ENCODE results near the gene REEP1.
"Not testable (repeated sequence)": the region's sequence is repeated elsewhere in the genome, so short reads cannot be mapped to it uniquely, and the experiment has no call there.

REEP1 gene

DNA sequence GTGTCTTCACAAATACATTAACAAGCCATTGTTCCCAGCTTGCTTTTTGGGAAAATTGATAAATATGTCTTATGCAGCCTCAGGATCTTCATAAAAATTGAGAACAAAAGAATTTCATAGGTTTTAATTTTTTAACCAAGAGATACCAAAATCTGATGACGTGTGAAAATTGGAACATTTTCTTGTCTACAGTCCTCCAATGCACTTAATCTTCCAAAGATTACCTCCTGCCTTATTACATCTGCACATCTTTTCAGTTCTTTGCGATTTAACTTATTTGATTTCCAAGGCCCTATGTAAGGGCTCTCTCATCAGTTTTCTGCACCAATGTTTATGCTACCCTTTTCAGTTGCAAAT is 135.1 kb downstream of the REEP1 start:
- DNase-seq (ENCODE audit: low read depth in 1 of 2, low spot score in 1 of 2), result no peak

- DNase-seq (ENCODE audit: low read depth in 1 of 2, low spot score in 1 of 2), result no peak
These were observed 135.6 kb downstream of the REEP1 start for GRCh38 chr2:86201671-86202335.

DNA sequence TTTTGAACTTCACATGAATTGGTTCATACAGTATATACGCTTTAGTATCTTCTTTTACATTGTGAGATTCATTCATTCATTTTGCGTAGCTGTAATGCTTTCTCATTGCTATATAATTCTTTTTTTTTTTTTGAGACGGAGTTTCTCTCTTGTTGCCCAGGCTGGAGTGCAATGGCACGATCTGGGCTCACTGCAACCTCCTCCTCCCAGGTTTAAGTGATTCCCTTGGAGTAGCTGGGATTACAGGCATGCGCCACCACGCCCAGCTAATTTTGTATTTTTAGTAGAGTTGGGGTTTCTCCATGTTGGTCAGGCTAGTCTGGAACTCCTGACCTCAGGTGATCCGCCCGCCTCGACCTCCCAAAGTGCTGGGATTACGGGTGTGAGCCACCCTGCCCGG is 136.9 kb downstream of the REEP1 start:
- not testable (repeated sequence) for DNase-seq (ENCODE audit: low read depth in 1 of 2, low spot score in 1 of 2)

DNA sequence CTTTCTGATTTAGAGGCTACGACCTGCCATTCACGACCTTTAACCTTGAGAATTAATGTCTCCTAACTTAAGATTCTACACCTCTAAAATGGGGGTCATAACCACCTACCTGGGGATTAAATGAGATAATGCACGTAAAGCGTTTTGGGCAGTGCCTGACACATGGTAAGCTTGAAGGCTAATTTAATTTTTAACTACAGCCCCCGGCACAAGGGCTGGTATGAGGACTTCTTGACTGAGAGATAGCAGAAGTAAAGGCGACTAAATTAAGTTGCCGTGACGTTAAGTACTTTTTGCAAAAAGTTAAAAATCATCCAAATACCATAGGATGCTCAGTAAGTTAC is 137.6 kb downstream of the REEP1 start:
- DNase-seq (ENCODE audit: low read depth in 1 of 2, low spot score in 1 of 2), result no peak

DNA sequence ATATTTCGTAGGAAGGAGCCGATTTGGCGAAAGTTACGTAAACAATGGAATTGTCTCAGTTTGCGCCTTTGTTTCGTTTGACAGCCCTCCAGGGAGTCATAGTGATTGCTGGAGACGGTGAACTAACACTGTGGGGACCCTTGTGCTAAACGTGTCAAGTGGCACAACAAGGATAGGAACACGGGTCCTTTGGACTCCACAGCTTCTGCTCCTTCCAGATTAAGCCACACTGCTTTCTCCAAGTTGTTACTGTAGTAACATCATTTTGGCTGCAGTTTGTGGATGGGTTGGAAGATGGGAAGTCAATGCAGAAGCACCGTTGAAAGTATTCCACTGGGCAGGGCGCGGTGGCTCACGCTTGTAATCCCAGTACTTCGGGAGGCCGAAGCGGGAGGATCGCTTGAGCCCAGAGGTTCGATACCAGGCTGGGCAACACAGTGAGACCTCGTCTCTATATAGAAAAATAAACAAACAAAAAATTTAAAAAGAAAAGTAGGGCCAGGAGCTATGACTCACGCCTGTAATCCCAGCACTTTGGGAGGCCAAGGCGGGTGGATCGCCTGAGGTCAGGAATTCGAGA is 141.5 kb downstream of the REEP1 start:
- no peak for DNase-seq (ENCODE audit: low read depth in 1 of 2, low spot score in 1 of 2)

- DNase-seq (ENCODE audit: low read depth in 1 of 2, low spot score in 1 of 2), result peak; percentile 81 to 96
These were observed 142.2 kb downstream of the REEP1 start, which contains the start of gene IMMT for GRCh38 chr2:86195055-86195807. Gene IMMT (minus strand): TSS chr2:86195462. CDS start chr2:86195382, 80 bp downstream.

- DNase-seq (ENCODE audit: low read depth in 1 of 2, low spot score in 1 of 2), result no peak
These were observed 142.7 kb downstream of the REEP1 start for GRCh38 chr2:86194751-86195054.

- no peak for DNase-seq (ENCODE audit: low read depth in 1 of 2, low spot score in 1 of 2)
These were observed 143.4 kb downstream of the REEP1 start for GRCh38 chr2:86193901-86194567.

DNA sequence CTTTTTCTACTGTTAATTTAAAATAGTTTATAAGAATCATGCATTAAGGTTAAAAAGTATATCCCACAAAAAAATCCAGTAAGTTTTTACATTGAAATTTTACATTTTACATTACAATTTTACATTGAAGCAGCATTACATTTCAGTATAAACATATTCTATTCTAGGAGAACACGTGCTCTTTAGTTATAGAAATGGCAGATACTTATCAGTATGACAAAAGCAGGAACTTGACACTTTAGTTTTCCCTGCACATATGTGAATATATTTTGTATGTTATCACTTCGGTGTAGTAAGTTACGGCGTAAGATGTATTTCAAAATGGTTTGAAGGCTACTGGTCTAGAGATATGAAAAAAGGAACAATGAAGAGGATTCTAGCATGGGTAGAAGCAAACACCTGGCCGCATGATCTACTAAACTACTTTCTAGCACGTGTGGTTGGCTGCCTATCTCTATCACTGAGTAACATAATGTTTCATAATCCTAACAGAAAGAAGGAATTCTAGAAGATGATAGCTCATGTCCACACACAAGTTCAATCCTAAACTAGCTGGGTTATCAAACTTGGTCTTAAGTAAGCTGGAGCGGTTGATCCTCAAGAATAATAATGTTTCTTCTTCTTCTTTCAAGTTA is 147.5 kb downstream of the REEP1 start:
- DNase-seq (ENCODE audit: low read depth in 1 of 2, low spot score in 1 of 2), result no peak

GRCh38 chr2:86186431-86186830 is 151.0 kb downstream of the REEP1 start:
- no peak for DNase-seq (ENCODE audit: low read depth in 1 of 2, low spot score in 1 of 2)

DNA sequence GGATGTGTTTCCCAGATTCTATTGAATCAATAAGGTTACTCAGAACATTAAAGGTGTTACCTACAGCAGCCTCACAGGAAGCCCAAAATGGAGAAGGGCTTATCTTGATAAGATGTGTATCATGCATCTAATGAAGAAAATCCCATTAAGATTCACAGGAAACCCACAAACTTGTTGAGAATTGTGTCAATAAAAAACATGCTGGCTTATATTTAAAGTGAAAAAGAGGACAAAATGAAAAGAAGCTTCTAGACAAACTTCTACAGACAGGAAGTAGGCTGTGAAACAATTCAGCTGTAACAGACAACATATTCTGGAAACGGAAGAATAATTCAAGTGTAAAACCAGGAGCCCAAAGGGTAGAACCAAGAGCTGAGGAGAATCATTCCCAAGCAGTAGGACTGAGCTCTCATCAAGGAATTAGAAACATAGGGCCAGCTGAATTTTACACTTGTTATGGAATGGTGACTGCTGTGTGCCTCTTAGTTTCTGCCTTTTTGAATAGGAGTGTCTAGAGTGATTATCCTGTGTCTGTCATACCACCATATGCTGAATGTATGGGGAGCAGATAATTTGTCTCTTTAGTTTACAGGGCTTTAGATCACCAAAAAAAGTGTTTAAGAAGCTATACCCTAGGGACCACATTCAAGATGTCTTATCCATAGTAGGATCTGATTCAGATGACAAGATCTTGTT is 151.8 kb downstream of the REEP1 start:
- DNase-seq (ENCODE audit: low read depth in 1 of 2, low spot score in 1 of 2), result no peak

- DNase-seq (ENCODE audit: low read depth in 1 of 2, low spot score in 1 of 2), result no peak
These were observed 160.8 kb downstream of the REEP1 start for GRCh38 chr2:86176597-86176996.

DNA sequence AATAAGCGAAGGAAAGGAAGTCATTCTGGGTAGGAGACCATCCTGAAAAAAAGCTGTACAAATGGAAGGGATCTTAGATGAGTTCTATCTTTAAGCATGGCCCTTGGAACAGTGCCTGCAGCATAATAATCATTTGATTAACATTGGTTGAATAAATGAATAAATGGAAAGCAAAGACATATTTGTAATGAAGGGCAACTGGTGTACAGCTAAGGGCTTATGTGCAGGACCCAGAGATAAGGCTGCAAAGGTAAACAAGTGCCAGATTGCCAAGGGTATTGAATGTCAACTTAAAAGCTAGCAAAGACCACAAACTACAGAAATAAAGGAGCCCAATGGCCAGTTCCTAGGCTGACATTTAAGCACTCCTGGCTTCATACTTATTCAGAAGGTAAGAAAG is 161.6 kb downstream of the REEP1 start:
- no peak for DNase-seq (ENCODE audit: low read depth in 1 of 2, low spot score in 1 of 2)

- DNase-seq (ENCODE audit: low read depth in 1 of 2, low spot score in 1 of 2), result no peak
These were observed 163.0 kb downstream of the REEP1 start for GRCh38 chr2:86174445-86174844.

GRCh38 chr2:86172610-86173009 is 164.8 kb downstream of the REEP1 start:
- no peak for DNase-seq (ENCODE audit: low read depth in 1 of 2, low spot score in 1 of 2)

GRCh38 chr2:86171295-86171694 is 166.1 kb downstream of the REEP1 start:
- no peak for DNase-seq (ENCODE audit: low read depth in 1 of 2, low spot score in 1 of 2)

- no peak for DNase-seq (ENCODE audit: low read depth in 1 of 2, low spot score in 1 of 2)
These were observed 167.0 kb downstream of the REEP1 start for GRCh38 chr2:86170449-86170848.
